ENCODE data around the gene HCRTR1. TPM values are rescaled to one million over a fixed set of nuclear protein-coding genes. Genes with fewer than 3 reads are reported as not detected.

Gene HCRTR1
- total RNA-seq, 2 experiments from 2014 or later = not detected

GRCh38 chr1:31593136-31593665 lies 24.3 kb upstream of the HCRTR1 start:
- DNase-seq = no peak
- ChIA-PET CTCF (interaction anchor here (1.1 to 2.1 kb wide), 5 partner anchors 10 to 29 kb away, joined by 3 to 7 read pairs (median 3); partner anchors contain the start of gene HCRTR1), POLR2A (no interaction called here)
- Mint-ChIP-seq H3K27me3 (ENCODE audit: low read depth) (peaks cover 14% of the 10 kb centered on the region), H3K4me3 (no peak overlapping the region), H3K27ac (no peak overlapping the region), H3K9me3 (ENCODE audit: insufficient read depth) (no peaks in the 10 kb centered on the region), H3K36me3 (ENCODE audit: low read depth) (no peaks in the 10 kb centered on the region), H3K4me1 (ENCODE audit: low read depth) (no peaks in the 10 kb centered on the region)
- ATAC-seq = no peak

- H3K36me3 Mint-ChIP-seq (ENCODE audit: low read depth) = no peaks in the 10 kb centered on the region
- POLR2A ChIA-PET = no interaction called here
Measured at GRCh38 chr1:31593770-31594632, 23.5 kb upstream of the HCRTR1 start.

GRCh38 chr1:31595836-31596736 lies 21.4 kb upstream of the HCRTR1 start:
- no peak overlapping the region for H3K4me3 Mint-ChIP-seq
- DNase-seq (no peak), ATAC-seq (no peak)
- H3K27ac Mint-ChIP-seq = no peak overlapping the region
- CTCF ChIA-PET = interaction anchor here (0.7 to 1.6 kb wide), 6 partner anchors 8 to 174 kb away, joined by 3 to 9 read pairs (median 4); no protein-coding TSS in a partner anchor
- H3K36me3 Mint-ChIP-seq (ENCODE audit: low read depth) = no peaks in the 10 kb centered on the region
- no peaks in the 10 kb centered on the region for H3K4me1 Mint-ChIP-seq (ENCODE audit: low read depth)
- POLR2A ChIA-PET = no interaction called here
- H3K27me3 Mint-ChIP-seq (ENCODE audit: low read depth) = peaks cover 15% of the 10 kb centered on the region
- H3K9me3 Mint-ChIP-seq (ENCODE audit: insufficient read depth) = no peaks in the 10 kb centered on the region

More at GRCh38 chr1:31593770-31594632, 23.5 kb upstream of the HCRTR1 start:
- Mint-ChIP-seq H3K9me3 (ENCODE audit: insufficient read depth) (no peaks in the 10 kb centered on the region), H3K27me3 (ENCODE audit: low read depth) (peaks cover 14% of the 10 kb centered on the region), H3K4me3 (no peak overlapping the region), H3K4me1 (ENCODE audit: low read depth) (no peaks in the 10 kb centered on the region), H3K27ac (no peak overlapping the region)
- ATAC-seq (peak; percentile 96), DNase-seq (peak; percentile 84)
- CTCF ChIA-PET = interaction anchor here (1.0 to 2.1 kb wide), 6 partner anchors 9 to 195 kb away, joined by 3 to 9 read pairs (median 4); partner anchors contain the start of gene HCRTR1

GRCh38 chr1:31596737-31597097 lies 20.8 kb upstream of the HCRTR1 start:
- Mint-ChIP-seq H3K9me3 (ENCODE audit: insufficient read depth) (no peaks in the 10 kb centered on the region), H3K27ac (no peak overlapping the region), H3K36me3 (ENCODE audit: low read depth) (no peaks in the 10 kb centered on the region), H3K4me1 (ENCODE audit: low read depth) (no peaks in the 10 kb centered on the region), H3K4me3 (no peak overlapping the region), H3K27me3 (ENCODE audit: low read depth) (peaks cover 19% of the 10 kb centered on the region)
- ATAC-seq = no peak
- ChIA-PET CTCF (interaction anchor here (0.7 to 1.5 kb wide), 5 partner anchors 9 to 175 kb away, joined by 3 to 6 read pairs (median 4); no protein-coding TSS in a partner anchor), POLR2A (no interaction called here)
- DNase-seq = no peak

GRCh38 chr1:31598980-31599379 lies 18.5 kb upstream of the HCRTR1 start:
- POLR2A ChIA-PET = no interaction called here
- H3K27ac Mint-ChIP-seq = no peak overlapping the region
- no peak for ATAC-seq
- H3K36me3 Mint-ChIP-seq (ENCODE audit: low read depth) = no peaks in the 10 kb centered on the region
- H3K4me3 Mint-ChIP-seq = no peak overlapping the region
- DNase-seq = no peak
- H3K27me3 Mint-ChIP-seq (ENCODE audit: low read depth) = peaks cover 21% of the 10 kb centered on the region
- CTCF ChIA-PET = interaction anchor here (0.9 kb wide), 1 partner anchor 341 kb away, joined by 3 read pairs; no protein-coding TSS in a partner anchor
- H3K9me3 Mint-ChIP-seq (ENCODE audit: insufficient read depth) = no peaks in the 10 kb centered on the region
- no peaks in the 10 kb centered on the region for H3K4me1 Mint-ChIP-seq (ENCODE audit: low read depth)

GRCh38 chr1:31600641-31601040 lies 16.8 kb upstream of the HCRTR1 start:
- Mint-ChIP-seq H3K27ac (no peak overlapping the region), H3K4me3 (no peak overlapping the region), H3K27me3 (ENCODE audit: low read depth) (peaks cover 21% of the 10 kb centered on the region), H3K36me3 (ENCODE audit: low read depth) (no peaks in the 10 kb centered on the region), H3K9me3 (ENCODE audit: insufficient read depth) (no peaks in the 10 kb centered on the region), H3K4me1 (ENCODE audit: low read depth) (peaks cover under 1% of the 10 kb centered on the region)
- POLR2A ChIA-PET = no interaction called here
- ATAC-seq (no peak), DNase-seq (no peak)
- CTCF ChIA-PET = no interaction called here

GRCh38 chr1:31602081-31602480 lies 15.4 kb upstream of the HCRTR1 start:
- H3K27ac Mint-ChIP-seq = no peak overlapping the region
- no peak for ATAC-seq
- ChIA-PET POLR2A (no interaction called here), CTCF (interaction anchor here (1.6 kb wide), 1 partner anchor 114 kb away, joined by 3 read pairs; no protein-coding TSS in a partner anchor)
- H3K27me3 Mint-ChIP-seq (ENCODE audit: low read depth) = peaks cover 15% of the 10 kb centered on the region
- no peak overlapping the region for H3K4me3 Mint-ChIP-seq
- peaks cover 12% of the 10 kb centered on the region for H3K4me1 Mint-ChIP-seq (ENCODE audit: low read depth)
- no peaks in the 10 kb centered on the region for H3K36me3 Mint-ChIP-seq (ENCODE audit: low read depth)
- DNase-seq = no peak
- H3K9me3 Mint-ChIP-seq (ENCODE audit: insufficient read depth) = no peaks in the 10 kb centered on the region

GRCh38 chr1:31605908-31606427 lies 11.5 kb upstream of the HCRTR1 start:
- Mint-ChIP-seq H3K4me3 (no peak overlapping the region), H3K36me3 (ENCODE audit: low read depth) (no peaks in the 10 kb centered on the region), H3K4me1 (ENCODE audit: low read depth) (peaks cover 12% of the 10 kb centered on the region), H3K27ac (no peak overlapping the region), H3K27me3 (ENCODE audit: low read depth) (peaks cover 14% of the 10 kb centered on the region), H3K9me3 (ENCODE audit: insufficient read depth) (no peaks in the 10 kb centered on the region)
- ChIA-PET POLR2A (no interaction called here), CTCF (interaction anchor here (0.9 to 1.2 kb wide), 3 partner anchors 11 to 36 kb away, joined by 3 read pairs; no protein-coding TSS in a partner anchor)
- DNase-seq = peak; percentile 29
- peak; percentile 57 for ATAC-seq

- DNase-seq = no peak
- H3K36me3 Mint-ChIP-seq (ENCODE audit: low read depth) = no peaks in the 10 kb centered on the region
- no peak overlapping the region for H3K27ac Mint-ChIP-seq
- H3K9me3 Mint-ChIP-seq (ENCODE audit: insufficient read depth) = no peaks in the 10 kb centered on the region
- H3K4me1 Mint-ChIP-seq (ENCODE audit: low read depth) = peaks cover 12% of the 10 kb centered on the region
- ATAC-seq = no peak
- ChIA-PET POLR2A (no interaction called here), CTCF (interaction anchor here (1.2 kb wide), 1 partner anchor 9 kb away, joined by 5 read pairs; no protein-coding TSS in a partner anchor)
- H3K4me3 Mint-ChIP-seq = no peak overlapping the region
- peaks cover 11% of the 10 kb centered on the region for H3K27me3 Mint-ChIP-seq (ENCODE audit: low read depth)
Measured at GRCh38 chr1:31607360-31607759, 10.1 kb upstream of the HCRTR1 start.

- H3K4me1 Mint-ChIP-seq (ENCODE audit: low read depth) = peaks cover 12% of the 10 kb centered on the region
- POLR2A ChIA-PET = no interaction called here
- no peak for DNase-seq
- no peak overlapping the region for H3K27ac Mint-ChIP-seq
- no peaks in the 10 kb centered on the region for H3K36me3 Mint-ChIP-seq (ENCODE audit: low read depth)
- no peak overlapping the region for H3K4me3 Mint-ChIP-seq
- H3K9me3 Mint-ChIP-seq (ENCODE audit: insufficient read depth) = no peaks in the 10 kb centered on the region
- CTCF ChIA-PET = no interaction called here
- H3K27me3 Mint-ChIP-seq (ENCODE audit: low read depth) = peaks cover 9% of the 10 kb centered on the region
- no peak for ATAC-seq
Measured at GRCh38 chr1:31609514-31610118, 7.9 kb upstream of the HCRTR1 start.

GRCh38 chr1:31614414-31615005 lies 3.0 kb upstream of the HCRTR1 start:
- no peaks in the 10 kb centered on the region for H3K9me3 Mint-ChIP-seq (ENCODE audit: insufficient read depth)
- ChIA-PET CTCF (no interaction called here), POLR2A (interaction anchor here (0.8 kb wide), 1 partner anchor 23 kb away, joined by 3 read pairs; no protein-coding TSS in a partner anchor)

More at GRCh38 chr1:31614414-31615005, 3.0 kb upstream of the HCRTR1 start:
- Mint-ChIP-seq H3K4me1 (ENCODE audit: low read depth) (peaks cover 2% of the 10 kb centered on the region), H3K27me3 (ENCODE audit: low read depth) (peaks cover 30% of the 10 kb centered on the region), H3K36me3 (ENCODE audit: low read depth) (no peaks in the 10 kb centered on the region), H3K4me3 (no peak overlapping the region), H3K27ac (no peak overlapping the region)
- DNase-seq (no peak), ATAC-seq (no peak)
